Stimulated activated CD8-positive, alpha-beta memory T cell treated with anti-CD3 and anti-CD28 coated beads, Interleukin-7, amount 100 ng/mL, for 4 hours (primary cell): ENCODE data around the gene SLC37A1.

Source experiments
- DNase-seq, 2 donors: peaks; one replicate each; pipeline ENCODE4 v3.0.0-alpha.2; 2020; ENCODE audit warnings: low read depth in 2 of 2

The SLC37A1 gene

DNA sequence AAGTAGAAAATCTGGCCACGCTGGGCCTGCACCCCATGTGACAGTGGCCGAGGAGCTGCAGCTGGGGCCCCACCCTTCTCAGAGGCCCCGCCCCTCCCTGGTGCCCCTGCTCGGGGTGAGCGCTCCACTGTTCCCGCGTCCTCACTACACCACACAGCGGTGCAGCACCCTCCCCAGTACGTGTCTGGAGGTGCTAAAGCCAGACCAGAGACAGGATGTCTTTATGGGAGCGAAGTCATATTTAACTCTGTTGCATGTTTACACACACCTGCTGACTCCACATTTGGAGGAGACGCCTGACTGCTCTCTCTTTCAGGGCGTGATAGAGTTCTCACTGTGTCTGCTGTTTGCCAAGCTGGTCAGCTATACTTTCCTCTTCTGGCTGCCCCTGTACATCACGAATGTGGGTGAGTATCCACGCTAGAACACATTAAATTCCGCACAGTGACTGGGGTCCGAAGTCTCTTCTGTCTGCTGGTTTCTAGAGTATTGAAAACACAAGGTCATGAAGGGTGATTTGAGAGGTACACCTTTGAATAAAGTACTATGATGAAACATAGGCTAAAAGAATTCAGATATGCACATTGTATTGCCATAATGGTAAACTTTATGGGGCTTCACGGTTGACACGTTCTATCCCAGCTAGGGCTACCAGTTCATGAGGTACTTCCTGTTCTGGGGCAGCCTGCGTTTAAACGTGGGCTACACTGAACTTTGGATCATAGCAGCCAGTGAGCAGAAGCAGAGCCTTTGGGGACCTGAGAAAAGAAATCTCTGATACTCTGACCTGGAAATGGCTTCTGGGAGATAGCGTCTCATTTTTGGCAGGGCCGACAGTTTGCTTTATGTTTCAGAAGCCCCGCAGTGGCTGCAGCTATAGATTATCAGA, 48.4 kb downstream of the SLC37A1 start:
- DNase-seq: no peak

DNA sequence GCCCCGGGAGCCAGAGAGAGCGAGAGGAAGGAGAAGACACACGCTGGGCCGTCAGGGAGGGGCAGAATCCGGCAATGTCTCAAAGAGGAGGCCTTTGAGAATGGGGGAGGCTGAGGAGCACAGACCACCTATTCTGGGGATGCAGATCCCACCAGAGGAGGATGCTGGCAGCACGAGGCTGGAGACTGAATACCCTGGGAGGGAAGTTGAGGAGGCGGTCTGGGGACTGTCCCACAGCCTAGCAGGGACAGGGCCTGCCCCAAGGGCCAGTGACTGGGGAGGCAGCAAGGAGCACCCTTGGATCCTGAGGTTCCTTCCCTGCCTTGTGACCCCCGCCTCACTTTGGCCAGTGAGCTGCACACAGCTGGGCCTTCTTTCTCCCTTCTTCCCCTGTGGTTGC, 49.2 kb downstream of the SLC37A1 start:
- no peak for DNase-seq

DNA sequence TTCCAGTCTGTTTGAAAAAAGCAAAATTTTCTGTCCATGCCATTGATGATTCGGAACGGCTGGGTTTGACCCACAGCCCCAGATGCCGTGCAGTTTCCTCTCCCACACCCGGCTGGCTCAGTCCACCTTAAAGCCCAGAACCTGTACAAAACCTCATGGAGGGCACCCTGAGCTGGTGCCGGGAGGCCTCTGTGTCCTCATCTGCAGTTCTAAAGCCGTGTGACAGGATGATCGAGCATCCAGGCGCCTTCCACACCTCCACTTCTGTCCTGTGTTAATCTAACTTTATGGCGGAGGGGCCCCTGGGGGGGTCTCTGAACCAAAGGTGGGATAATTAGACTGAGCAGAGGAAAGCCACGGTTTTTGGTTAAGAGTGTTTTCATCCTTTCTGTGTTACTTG, 49.6 kb downstream of the SLC37A1 start:
- no peak for DNase-seq

DNA sequence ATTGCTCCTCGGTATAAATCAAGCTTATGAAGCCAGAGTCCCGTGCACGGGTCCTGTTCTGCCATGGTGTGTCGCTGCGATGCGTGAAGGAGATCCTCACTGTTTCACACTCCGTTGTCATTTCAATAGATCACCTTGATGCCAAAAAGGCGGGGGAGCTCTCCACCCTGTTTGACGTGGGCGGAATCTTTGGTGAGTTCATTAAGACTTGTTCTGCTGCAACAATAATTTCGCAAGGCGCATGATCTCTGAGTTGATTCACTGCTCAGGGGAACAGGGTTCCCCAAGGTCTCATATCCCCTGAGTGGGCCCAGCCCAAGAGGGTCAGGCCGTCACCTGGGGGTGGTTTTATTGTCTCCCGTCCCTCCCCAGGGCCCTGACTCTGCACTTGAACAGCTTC, 50.0 kb downstream of the SLC37A1 start:
- DNase-seq: no peak

DNA sequence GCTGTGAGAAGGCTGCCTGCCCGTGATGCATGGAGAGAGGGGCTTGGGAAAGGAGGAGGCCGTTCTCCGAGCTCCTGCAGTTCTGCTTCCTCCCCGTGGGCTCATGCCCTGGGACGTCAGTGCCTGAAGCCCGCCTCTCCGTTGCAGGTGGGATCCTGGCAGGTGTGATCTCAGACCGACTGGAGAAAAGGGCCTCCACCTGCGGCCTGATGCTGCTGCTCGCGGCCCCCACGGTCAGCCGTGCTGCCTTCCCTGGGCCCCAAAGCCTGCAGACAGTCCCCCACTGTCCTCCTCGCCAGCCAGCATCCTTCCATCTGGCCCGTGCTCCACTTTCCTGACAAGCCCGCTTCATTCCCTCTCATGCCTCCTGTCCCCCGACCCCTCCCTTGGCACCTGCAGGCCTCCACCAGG, 50.9 kb downstream of the SLC37A1 start:
- no peak for DNase-seq

DNA sequence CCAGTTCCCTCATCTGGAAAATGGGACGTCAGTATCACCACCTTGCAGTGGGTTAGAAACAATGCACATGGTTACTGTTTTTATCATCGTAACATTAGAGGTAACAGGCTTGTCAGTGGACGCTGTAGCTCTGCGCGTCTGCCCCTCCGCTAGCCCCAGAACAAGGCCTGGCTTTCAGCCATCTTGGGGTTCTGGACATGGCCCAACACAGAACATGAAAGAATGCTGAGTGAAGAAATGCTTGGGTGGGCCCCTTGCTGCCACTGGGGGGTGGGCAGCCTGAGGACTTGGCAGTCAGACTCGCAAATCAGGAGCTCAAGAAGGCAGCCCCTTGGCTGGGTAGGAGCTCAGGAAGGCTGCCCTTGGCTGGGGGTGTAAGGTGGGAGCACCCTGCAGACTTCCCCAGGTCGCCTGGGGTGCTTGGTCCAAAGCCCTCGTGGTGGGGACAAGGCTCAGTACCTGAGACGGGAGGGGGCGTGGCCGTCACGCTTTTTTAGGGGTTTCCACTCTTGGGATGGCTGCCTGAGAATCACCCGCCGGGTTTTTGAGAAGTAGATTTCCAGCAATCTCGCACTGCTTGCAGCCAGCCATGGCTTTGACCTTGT, 51.7 kb downstream of the SLC37A1 start:
- DNase-seq: no peak

DNA sequence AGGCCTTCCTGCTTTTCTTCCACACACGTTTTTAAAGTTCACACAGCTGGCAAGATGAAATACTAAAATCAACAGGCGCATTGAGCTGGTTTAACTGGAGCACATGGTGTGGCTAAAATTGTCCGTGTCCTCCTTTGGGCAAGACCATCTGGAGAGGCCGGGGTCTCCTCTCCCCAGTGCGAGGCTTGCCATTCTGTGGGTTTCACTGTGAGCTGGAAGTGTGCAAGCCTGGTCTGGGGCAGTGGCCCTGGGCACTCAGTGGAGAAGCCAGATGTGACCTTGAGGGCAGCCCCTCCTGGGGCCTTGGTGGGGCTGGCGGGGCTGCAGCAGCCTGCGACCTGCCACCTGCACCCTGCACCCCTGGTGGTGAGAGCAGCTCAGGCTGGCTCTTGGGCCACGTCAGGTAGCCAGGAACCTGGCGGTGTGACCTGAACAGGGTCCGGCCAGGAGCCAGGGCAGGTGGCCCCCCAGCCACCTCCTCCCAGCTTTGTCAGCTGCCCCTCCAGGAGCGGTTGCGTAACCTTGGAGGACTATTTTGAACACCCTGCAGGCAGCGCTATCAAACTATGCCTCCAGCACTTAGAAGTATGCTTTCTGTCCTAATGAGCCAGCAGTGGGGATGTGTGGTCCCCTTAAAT, 52.4 kb downstream of the SLC37A1 start:
- DNase-seq: no peak

DNA sequence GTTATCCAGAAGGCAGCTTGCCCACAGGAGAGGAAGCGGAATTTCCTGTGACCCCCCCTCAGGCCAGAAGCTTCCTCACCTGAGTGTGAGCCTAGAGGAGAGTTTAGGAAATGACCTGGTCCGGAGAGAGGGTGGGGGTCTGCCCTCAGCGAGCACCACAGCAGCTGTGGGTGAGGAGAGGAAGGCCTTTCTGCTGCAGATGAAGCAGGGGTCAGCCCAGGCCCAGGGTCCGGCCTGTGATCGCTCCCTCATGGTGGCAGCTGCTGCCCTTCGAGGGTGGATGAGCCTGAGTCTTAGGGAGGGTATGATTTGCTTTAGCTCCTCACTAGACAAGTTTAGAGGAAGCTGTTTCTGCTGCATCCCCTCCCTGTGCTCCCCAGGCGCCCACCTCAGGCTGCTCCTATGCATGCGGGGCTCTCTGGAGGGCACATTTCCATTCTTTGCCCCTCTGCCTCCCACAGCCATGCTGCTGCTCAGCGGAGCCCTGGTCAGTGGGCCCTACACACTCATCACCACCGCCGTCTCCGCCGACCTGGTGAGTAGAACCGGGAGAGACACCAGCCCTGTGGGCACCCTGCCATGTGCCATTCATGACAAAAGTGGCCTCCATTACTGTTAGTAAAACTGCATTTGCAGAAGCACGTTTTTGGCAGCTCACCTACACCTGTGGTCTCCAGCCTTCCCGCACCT, 53.0 kb downstream of the SLC37A1 start:
- DNase-seq: no peak

DNA sequence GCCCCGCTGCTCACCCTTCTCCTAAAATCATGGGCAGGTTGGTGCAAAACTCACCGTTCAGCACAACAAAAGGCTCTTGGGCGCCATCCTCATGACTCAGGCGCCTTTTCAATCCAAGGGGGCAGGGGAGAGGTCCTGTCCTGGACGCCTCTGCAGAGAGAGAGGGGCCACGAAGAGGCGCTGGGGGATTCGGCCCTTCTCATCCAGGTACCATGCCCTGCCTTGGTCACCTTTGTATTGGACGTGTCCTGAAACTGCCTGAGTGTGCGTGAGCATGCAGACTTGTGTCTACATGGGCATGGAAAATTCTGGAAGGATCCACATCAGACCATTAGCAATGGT, 53.5 kb downstream of the SLC37A1 start:
- DNase-seq: no peak

DNA sequence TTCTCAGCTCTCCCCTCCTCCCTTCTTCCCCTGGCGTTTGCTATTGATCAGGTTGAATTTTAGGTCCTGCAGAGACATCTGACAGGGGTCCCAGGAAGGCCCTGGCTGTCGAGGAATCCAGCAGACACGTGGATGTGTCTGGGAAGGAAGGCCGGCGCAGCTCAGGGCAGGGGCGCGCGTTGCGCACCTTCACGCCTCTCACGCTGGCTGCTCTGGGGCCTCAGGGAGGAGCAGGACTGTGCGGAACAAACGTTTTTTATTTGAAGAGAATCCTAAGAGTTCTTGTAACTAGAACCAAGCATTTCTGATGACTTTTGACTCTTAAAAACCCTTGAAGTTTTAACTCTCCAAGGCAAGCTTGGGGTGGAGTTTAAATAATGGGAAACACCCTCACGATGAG, 54.2 kb downstream of the SLC37A1 start:
- DNase-seq: no peak

DNA sequence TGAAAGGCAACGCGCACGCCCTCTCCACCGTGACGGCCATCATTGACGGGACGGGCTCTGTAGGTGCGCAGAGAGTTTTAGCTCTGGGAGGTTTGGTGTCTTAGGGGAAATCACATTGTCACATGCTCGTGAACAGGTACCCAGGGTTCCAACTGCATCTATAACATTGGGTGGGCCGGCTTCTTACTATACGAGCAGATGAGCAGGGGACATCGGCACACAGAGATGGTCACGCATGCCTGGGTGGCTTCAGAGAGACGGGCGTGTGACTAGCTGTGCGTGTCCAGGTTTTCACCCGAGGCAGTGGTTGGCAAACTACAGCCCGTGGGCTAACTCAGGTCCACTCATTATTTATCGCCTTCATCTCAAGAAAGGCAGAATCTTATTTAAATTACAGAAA, 54.7 kb downstream of the SLC37A1 start:
- DNase-seq: no peak

DNA sequence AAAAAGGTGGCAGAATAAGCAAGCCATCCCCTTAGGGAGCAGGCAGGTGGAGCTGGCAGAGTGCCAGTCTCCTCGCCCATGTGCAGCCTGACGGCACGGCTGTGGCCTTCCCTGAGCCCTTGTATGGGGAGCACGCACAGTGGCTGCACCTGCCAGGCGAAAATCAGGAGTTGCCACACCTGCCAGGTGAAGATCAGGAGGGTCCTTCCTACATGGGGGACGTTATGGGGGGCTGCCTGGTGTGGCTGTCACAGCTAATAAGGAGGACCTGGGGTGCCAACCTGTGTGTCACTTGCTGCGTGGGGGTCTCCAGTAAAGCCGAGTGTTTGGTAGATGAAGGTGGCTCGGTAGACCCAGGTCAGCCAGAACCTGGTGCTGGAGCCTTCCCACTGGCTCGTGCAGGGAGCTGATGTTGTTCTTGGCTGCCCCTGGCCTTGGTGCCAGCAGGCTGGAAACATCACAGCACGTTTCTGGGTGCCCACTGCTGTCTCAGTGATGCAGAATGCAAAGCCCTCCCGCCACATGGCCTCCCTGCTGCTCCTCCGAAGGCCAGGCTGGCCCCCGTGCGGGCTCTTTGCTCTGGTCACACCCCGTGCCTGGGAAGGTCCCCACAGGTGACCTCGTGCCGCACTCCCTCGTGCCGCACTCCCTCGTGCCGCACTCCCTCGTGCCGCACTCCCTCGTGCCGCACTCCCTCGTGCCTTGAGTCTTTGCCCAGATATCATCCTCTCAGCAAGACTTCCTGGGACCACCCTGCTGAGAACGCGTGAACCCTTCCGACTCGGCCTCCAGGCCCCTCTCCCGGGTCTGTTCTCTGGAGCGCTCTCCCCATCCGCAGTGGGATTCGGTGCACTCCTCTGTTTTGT, 55.4 kb downstream of the SLC37A1 start:
- no peak for DNase-seq

DNA sequence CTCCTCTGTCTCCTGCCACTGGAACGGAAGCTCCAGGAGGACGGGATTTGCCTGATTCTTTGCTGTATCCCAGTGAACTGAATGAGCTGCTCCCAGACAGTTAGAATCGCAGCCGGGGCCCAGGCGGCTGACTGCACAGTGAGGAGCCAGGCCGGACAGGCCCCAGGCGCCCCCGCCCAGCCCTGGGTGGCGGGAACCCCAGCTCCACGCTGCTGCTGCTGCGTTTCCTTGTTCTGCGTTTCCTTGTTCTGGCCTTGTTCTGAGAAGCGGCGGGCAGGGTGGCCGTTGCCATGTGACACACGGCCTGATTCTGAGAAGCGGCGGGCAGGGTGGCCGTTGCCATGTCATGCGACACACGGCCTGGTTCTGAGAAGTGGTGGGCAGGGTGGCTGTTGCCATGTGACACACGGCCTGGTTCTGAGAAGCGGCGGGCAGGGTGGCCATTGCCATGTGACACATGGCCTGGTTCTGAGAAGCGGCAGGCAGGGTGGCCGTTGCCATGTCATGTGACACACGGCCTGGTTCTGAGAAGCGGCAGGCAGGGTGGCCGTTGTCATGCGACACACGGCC, 56.2 kb downstream of the SLC37A1 start:
- no peak for DNase-seq

DNA sequence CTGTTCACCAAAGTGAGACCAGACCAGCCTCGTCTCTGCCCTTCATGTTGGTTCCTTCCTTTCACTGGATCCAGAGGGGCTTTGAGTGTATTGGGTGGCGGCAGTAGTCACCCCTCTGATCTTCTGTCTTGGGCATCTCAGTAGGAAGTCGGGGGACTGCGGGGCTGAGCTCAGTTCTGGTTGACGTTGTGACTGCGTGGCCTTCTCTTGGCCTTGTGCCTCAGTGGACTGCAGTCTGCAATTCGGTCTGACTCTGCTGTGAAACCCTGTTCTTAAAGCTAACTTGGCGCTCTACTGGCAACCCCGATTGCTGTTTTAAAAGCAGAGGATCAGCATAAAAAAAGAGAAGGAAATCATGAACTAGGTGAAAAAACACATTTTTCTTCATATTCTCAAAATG, 56.7 kb downstream of the SLC37A1 start:
- no peak for DNase-seq

DNA sequence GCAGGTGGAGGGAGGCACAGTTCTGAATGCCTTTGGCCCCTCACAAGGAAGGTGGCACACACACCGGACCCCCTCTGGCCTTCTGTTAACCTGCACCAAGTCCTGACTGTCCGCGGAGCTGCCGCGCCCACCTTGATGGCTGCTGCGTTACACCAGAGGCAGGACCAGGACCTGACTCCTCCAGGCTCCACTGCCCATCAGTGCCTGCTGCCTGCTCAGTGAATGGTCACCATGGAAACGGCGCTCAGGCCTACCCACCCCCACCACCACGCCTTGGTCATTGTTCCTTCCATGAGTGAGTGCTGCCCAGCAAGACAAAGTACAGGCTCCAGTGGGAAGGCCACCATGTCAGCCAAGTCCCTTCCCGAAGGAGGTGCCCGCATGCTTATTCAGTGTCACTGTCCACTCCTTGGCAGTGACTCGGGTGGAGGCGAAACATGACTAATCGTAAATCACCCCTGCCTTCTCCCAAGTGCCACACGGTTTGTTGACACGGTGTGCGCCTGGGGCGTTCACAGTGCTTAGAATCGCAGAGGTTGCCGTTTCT, 57.3 kb downstream of the SLC37A1 start:
- DNase-seq: no peak

DNA sequence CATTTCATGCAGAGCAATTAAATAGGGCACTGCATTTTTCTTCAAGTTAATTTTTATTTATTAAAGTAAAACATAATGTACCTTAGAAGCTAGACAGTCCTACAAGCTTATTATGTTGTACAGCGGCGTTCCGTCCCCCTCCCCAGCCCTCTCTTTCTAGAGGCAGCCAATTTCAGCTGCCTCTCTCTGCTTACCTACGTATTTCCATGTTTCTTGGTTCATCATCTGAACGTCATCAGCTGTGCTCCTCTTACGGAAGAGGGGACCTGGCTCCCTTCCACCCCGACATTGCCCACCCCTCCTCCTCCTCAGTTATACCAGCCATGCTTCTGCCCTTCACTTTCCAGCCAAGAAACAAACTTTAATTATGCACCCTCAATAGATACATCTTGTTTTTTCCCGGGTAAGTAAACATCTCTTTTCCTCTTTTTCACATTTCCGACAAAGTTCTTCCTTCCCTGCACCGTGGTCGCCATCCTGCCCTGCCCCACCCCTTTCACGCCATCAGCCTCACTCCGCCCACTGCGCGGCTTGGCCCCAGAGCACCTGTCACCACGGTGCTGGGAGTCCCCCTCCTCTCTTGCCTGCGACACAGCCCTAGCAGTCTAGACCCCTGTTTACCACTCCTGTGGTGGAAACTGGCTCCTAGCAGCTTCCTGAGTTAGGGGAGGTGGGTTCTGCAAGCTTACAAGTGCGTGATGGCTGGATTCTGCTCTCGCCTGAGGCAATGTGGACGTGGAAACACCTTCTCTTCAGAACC, 57.9 kb downstream of the SLC37A1 start:
- DNase-seq: no peak

DNA sequence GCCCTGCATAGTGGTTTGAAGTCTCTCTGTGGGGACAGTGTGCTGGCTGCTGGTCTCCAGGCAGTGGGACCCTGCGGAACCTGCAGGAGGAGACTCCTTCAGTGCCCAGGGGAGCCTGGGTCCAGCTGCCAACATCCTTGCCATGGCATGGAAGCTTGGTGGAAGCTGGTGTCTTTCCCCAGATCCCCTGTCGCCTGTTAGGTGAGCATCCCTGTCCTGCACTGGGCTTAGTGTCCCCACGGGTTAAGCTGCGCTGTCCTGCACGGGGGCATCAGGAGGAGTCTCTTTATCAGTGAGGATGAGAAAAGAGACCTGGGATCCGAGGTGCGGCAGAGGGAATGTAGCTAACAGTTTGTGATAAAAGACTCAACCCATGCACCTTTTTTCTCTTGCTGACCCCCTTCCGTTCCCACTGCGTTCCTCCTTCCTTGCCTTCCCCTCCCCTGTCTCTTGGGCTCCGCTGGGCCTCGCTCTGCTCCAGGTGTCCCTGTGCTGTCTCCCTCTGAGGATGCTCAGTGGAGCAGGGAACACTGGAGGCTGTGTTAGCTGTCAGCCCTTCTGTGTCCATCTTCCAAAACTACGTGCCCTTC, 59.3 kb downstream of the SLC37A1 start:
- DNase-seq: no peak

DNA sequence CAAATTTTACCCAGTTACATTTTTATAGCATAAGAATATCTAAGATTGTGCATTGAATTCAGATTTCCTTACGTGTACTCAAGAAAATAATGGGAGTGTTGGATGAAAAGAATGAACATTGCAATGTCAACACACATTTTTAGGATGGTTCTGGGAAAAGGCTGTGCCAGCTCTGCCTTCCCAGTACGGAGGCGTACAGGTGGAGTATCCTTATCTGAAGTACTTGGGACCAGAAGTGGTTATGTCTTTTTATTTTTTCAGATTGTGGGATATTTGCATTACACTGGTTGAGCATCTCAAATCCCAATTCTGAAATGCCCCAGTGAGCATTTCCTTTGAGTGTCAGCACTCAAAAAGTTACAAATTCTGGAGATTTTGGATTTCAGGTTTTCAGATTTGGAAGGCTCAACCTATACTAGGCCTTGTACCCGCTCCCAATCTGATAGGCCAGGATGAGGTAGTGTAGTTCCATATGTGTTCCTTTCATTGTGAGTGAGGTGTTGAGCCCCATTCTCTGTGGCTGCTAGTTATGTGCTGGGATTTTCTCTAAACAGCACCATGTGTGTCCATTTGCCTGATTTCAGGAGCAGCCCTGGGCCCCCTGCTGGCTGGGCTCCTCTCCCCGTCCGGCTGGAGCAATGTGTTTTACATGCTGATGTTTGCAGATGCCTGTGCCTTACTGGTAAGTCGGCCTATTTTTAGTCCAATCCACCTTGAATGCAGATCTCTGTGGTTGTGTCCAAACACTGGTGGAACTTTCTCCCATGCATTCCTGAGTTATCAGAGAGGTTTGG, 60.8 kb downstream of the SLC37A1 start:
- no peak for DNase-seq

DNA sequence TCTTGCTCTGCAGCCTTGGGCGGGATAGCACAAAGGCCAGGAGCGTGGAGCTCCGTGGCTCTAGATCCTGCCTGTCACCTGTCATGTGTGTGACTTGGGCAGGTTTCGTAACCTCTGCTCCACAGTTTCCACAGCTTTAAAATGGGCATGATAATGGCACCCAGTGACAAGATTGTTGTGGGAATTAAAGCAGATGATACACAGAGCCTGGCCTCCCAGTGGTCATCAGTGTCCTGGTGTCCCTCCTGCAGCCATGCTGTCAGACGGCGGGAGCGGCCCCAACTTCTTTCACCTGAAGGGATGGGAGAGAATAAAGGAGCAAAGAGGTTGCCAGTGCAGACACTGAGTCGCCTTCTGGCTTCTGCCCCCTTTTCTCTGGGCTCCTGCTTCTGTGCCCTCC, 61.5 kb downstream of the SLC37A1 start:
- DNase-seq: no peak
